HEK293 (cell line): ENCODE results near the gene RHOJ.

Source experiments
- CTCF ChIA-PET: fragments of 350-600 bp; formaldehyde crosslinking; extraction: SDS; loops from one replicate; lab custom pipeline; 2021; ENCODE audit warnings: antibody characterized with exemption; lab: Yijun Ruan, JAX
- POLR2A ChIA-PET: fragments of 300-600 bp; formaldehyde crosslinking; extraction: SDS; loops from one replicate; lab custom pipeline; 2020; ENCODE audit warnings: antibody characterized with exemption, inconsistent platforms; lab: Yijun Ruan, JAX
- H3K27ac ChIP-seq: fragments of 200-500 bp; sonication (Bioruptor generic); 2 replicates; pipeline ENCODE4 v1.5.1; 2014; ENCODE audit warnings: low read depth, low read length, control low read depth, inconsistent platforms; ENCODE audit errors: extremely low read depth
- H3K36me3 ChIP-seq, 2 experiments: fragments of 200-500 bp in 1 of 2; sonication (Bioruptor generic) in 1 of 2; 1 replicate in 1 of 2; 2 replicates in 1 of 2; pipeline ENCODE4 v1.5.1; 2014 to 2017; ENCODE audit warnings: inconsistent platforms in 2 of 2, low read length in 2 of 2; ENCODE audit not compliant: control insufficient read depth in 2 of 2, insufficient read depth in 1 of 2
- H3K4me1 ChIP-seq: fragments of 200-500 bp; sonication (Bioruptor generic); 2 replicates; pipeline ENCODE4 v1.5.1; 2014; ENCODE audit warnings: mild to moderate bottlenecking, low read length, inconsistent platforms; ENCODE audit not compliant: control insufficient read depth, insufficient read depth
- H3K4me3 ChIP-seq: 2 replicates; pipeline ENCODE4 v1.5.1; 2011; ENCODE audit warnings: low read depth, mild to moderate bottlenecking, control low read depth, low read length, moderate library complexity
- H3K9me3 ChIP-seq: fragments of 200-500 bp; sonication (Bioruptor generic); 2 replicates; pipeline ENCODE4 v1.5.1; 2014; ENCODE audit warnings: low read depth, low read length, inconsistent platforms; ENCODE audit not compliant: control insufficient read depth, insufficient read depth
- ATF2 ChIP-seq: fragments of 450-650 bp; formaldehyde crosslinking; IDR thresholded peaks from 2 replicates; pipeline ENCODE4 v1.5.1; 2016; ENCODE audit warnings: missing biosample characterization, missing genetic modification characterization, low read depth
- BCL11A ChIP-seq: fragments of 450-650 bp; formaldehyde crosslinking; IDR thresholded peaks from 2 replicates; pipeline ENCODE4 v1.5.1; 2016; ENCODE audit warnings: low read depth, missing biosample characterization, missing genetic modification characterization
- GFI1B ChIP-seq: fragments of 450-650 bp; formaldehyde crosslinking; IDR thresholded peaks from 2 replicates; pipeline ENCODE4 v1.5.1; 2016; ENCODE audit warnings: missing biosample characterization, missing genetic modification characterization
- HOXC10 ChIP-seq: sonication (generic); formaldehyde crosslinking; IDR thresholded peaks from 2 replicates; pipeline ENCODE4 v1.8.1; 2023; ENCODE audit warnings: mild to moderate bottlenecking, missing genetic modification reagents
- REST ChIP-seq: fragments of 450-650 bp; formaldehyde crosslinking; IDR thresholded peaks from 2 replicates; pipeline ENCODE4 v1.5.1; 2016; ENCODE audit warnings: missing biosample characterization, missing genetic modification characterization
- TCF7L2 ChIP-seq: IDR thresholded peaks from 2 replicates; pipeline ENCODE4 v1.6.1; 2011; ENCODE audit warnings: low read depth, mild to moderate bottlenecking, inconsistent platforms, low read length, moderate library complexity, borderline replicate concordance
- ZEB2 ChIP-seq: fragments of 450-650 bp; formaldehyde crosslinking; IDR thresholded peaks from 2 replicates; pipeline ENCODE4 v1.5.1; 2016; ENCODE audit warnings: missing biosample characterization, missing genetic modification characterization
- ZNF146 ChIP-seq: fragments of 450-650 bp; formaldehyde crosslinking; IDR thresholded peaks from 2 replicates; pipeline ENCODE4 v1.5.1; 2016; ENCODE audit warnings: missing biosample characterization, missing genetic modification characterization
- ZNF280C ChIP-seq: fragments of 450-650 bp; formaldehyde crosslinking; IDR thresholded peaks from 2 replicates; pipeline ENCODE4 v1.5.1; 2016; ENCODE audit warnings: missing biosample characterization, missing genetic modification characterization
- ZNF513 ChIP-seq: fragments of 450-650 bp; IDR thresholded peaks from 2 replicates; pipeline ENCODE4 v1.5.1; 2018; ENCODE audit warnings: missing biosample characterization, missing genetic modification characterization
- ZNF529 ChIP-seq: fragments of 450-650 bp; formaldehyde crosslinking; IDR thresholded peaks from 2 replicates; pipeline ENCODE4 v1.5.1; 2017; ENCODE audit warnings: missing genetic modification characterization, missing biosample characterization; ENCODE audit not compliant: insufficient replicate concordance
- ZNF555 ChIP-seq: fragments of 450-650 bp; formaldehyde crosslinking; conservative IDR thresholded peaks from 2 replicates; pipeline ENCODE4 v1.5.1; 2017; ENCODE audit warnings: missing biosample characterization, mild to moderate bottlenecking, missing genetic modification characterization, inconsistent platforms
- ZNF596 ChIP-seq: fragments of 450-650 bp; IDR thresholded peaks from 2 replicates; pipeline ENCODE4 v1.5.0; 2018; ENCODE audit warnings: missing biosample characterization, mild to moderate bottlenecking, missing genetic modification characterization, moderate library complexity
- ZNF670 ChIP-seq: fragments of 450-650 bp; formaldehyde crosslinking; IDR thresholded peaks from 2 replicates; pipeline ENCODE4 v1.5.1; 2016; ENCODE audit warnings: missing biosample characterization, missing genetic modification characterization, low read depth
- TF ChIP-seq, protein P1 (sequence below): IDR thresholded peaks from 2 replicates; pipeline ENCODE4 v1.6.1; 2011; ENCODE audit warnings: mild to moderate bottlenecking, low read depth, low read length, borderline replicate concordance

RHOJ gene

GRCh38 chr14:63212776-63213500 lies 8.7 kb downstream of the RHOJ start (continued):
- TF ChIP-seq, protein P1, sequence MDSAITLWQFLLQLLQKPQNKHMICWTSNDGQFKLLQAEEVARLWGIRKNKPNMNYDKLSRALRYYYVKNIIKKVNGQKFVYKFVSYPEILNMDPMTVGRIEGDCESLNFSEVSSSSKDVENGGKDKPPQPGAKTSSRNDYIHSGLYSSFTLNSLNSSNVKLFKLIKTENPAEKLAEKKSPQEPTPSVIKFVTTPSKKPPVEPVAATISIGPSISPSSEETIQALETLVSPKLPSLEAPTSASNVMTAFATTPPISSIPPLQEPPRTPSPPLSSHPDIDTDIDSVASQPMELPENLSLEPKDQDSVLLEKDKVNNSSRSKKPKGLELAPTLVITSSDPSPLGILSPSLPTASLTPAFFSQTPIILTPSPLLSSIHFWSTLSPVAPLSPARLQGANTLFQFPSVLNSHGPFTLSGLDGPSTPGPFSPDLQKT: no peak
- TF ChIP-seq GFI1B (tag by site-specific recombination): no peak
- no peak for TF ChIP-seq ZNF529 (tag by site-specific recombination)
- TF ChIP-seq, all 188 proteins: peak for 0

- ChIA-PET CTCF (interaction anchor here (0.6 to 1.2 kb wide), 2 partner anchors 10 to 797 kb away, joined by 3 read pairs; partner anchors contain the start of gene RHOJ), POLR2A (no interaction called here)
- no peak overlapping the region for H3K4me3 ChIP-seq
- H3K4me1 ChIP-seq: no peaks in the 10 kb centered on the region
- no peaks in the 10 kb centered on the region for H3K9me3 ChIP-seq
- no peak overlapping the region for H3K27ac ChIP-seq
- no peak for TF ChIP-seq REST (tag by site-specific recombination)
- no peak for TF ChIP-seq ZNF596
- TF ChIP-seq ATF2 (tag by site-specific recombination): no peak
- TF ChIP-seq ZNF513: no peak
- TF ChIP-seq BCL11A (tag by site-specific recombination): no peak
- no peak for TF ChIP-seq HOXC10 (CRISPR knock-in tag)
- H3K36me3 ChIP-seq: no peaks in the 10 kb centered on the region
Observed at GRCh38 chr14:63214417-63215196, 10.4 kb downstream of the RHOJ start.

DNA sequence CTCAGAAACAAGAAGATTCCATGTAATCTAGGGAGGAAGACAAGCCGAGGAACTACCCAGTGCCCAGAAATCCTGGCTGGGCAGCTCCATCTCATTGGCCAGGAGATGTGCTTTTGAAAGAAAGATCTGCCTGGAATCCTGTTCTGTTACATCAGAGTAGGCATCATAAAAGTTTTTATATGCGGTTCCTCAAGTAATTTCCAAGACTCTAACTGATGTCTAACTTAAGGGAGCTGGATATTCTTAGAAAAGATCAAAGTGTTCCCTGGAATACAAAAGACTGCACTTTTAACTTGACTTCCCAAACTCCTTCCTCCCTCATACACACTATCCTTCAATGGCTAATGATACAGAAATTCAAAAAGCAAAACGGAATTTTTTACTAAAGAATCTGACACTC lies 16.3 kb downstream of the RHOJ start:
- no peaks in the 10 kb centered on the region for H3K36me3 ChIP-seq
- no peaks in the 10 kb centered on the region for H3K9me3 ChIP-seq
- no peak overlapping the region for H3K4me3 ChIP-seq
- CTCF ChIA-PET: no interaction called here
- H3K4me1 ChIP-seq: 0 out of 2 replicates have a peak, but pooled peaks cover 5% of the 10 kb centered on the region
- no peak overlapping the region for H3K27ac ChIP-seq
- POLR2A ChIA-PET: no interaction called here
- TF ChIP-seq REST (tag by site-specific recombination) (no peak), ZNF555 (no peak), BCL11A (tag by site-specific recombination) (no peak), TCF7L2 (no peak), ZNF146 (tag by site-specific recombination) (no peak), ZNF280C (tag by site-specific recombination) (no peak), ZEB2 (tag by site-specific recombination) (no peak), ZNF670 (tag by site-specific recombination) (no peak)
